ENCODE results near the gene NFIX. TPM values are rescaled to one million over a fixed set of nuclear protein-coding genes. Genes with fewer than 3 reads are reported as not detected.

Gene NFIX
- total RNA-seq, 4 donors from 2014 or later: 25.4 to 53.1 (median 29.3) TPM

DNA sequence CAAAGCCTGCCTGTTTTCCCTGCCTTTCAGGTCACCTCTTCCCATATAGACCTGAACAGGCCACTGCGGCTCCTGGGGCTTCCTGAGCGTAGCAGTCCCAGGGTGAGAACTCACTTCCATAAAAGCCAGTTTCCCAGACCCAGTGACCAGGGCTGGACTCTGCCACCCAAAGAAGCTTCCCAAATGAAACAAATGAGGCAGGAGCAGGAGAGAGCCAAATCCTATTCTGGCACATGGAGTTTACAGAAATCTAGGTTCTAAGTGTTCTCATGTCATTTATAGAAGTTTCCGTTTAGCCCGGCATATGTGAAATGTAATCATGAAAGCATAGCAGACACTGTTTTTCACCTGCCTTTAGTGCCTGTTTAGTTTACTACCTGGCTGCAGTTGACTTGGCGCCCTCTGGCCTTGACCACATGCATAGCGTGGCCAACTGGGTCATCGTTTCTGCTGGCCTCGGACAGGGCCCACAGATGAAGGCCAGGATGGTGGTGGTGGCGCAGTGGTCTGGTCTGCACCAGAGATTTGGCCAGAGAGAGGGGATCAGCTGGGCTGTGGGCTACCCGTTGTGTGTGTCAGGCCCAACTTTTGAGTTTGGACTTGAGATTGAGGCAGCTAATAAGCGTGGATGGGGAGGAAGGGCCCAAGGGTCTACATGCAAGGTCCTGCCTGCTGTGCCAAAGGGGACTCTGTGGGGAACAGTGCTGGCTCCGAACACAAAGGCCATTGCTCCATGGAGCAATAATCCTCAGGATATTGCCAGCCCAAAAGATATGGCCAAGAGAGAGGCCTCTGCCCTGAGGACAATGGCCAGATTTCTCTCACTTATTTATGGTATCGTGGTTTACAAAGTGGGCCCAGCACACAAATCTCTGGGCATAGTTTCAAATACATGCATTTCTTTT lies 43.3 kb downstream of the NFIX start:
- no peak for DNase-seq
- TF ChIP-seq, protein P1, sequence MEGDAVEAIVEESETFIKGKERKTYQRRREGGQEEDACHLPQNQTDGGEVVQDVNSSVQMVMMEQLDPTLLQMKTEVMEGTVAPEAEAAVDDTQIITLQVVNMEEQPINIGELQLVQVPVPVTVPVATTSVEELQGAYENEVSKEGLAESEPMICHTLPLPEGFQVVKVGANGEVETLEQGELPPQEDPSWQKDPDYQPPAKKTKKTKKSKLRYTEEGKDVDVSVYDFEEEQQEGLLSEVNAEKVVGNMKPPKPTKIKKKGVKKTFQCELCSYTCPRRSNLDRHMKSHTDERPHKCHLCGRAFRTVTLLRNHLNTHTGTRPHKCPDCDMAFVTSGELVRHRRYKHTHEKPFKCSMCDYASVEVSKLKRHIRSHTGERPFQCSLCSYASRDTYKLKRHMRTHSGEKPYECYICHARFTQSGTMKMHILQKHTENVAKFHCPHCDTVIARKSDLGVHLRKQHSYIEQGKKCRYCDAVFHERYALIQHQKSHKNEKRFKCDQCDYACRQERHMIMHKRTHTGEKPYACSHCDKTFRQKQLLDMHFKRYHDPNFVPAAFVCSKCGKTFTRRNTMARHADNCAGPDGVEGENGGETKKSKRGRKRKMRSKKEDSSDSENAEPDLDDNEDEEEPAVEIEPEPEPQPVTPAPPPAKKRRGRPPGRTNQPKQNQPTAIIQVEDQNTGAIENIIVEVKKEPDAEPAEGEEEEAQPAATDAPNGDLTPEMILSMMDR (IDR thresholded peaks at IDR 0.05): no peak
- Histone ChIP-seq H3K27ac (peak overlapping the region; percentile 78 to 87 (median 80)), H3K9me3 (no peaks in the 10 kb centered on the region), H3K36me3 (no peaks in the 10 kb centered on the region), H3K4me3 (no peak overlapping the region), H3K27me3 (no peaks in the 10 kb centered on the region), H3K4me1 (peaks cover 40 to 79% (median 60%) of the 10 kb centered on the region in 4 donors)
- in situ Hi-C loops (cut with MboI; ENCODE audit: low pct_ligation_motif_present in 1 of 4, low pct_unique_long_range_greater_than_20kb in 1 of 4, low sequenced_read_pairs in 3 of 4): loop anchor here in 2 of 4 donors (10.0 kb wide), 1 partner anchor 54 kb away; no protein-coding TSS in a partner anchor
- intact Hi-C loops (cut with DNase I; ENCODE audit: low total_unique reads): no loop called here
- WGBS, 2 donors (ENCODE audit: low coverage in 1 of 2): 77 to 100% methylated on average over 1 to 13 of the region's 13 CpGs

DNA sequence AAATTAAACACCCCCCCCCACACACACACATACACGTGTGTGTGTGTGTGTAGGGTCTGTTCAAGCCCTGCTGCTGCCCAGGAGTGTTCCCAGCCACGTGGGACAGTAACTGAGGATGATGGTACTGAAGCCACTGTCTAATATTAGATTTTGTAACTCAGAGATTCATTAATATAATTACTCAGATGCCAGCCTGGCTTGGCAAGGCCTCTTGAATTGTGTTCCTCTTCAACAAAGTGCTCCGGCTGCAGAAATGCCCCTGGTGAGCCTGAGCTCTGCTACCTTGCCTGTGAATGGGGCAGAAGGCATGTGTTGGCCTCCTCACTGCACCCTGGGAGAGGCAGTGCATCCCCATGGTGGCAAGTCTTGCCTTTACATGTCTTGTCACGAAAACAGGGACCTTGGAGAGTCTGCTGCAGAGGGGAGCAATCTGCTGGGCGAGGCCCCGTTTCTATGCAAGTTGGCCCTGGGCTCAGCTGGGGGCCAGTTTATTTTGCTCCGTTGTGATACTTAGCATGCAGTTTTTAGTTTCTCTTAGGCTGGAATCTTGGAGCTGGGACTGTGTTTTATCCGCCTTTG lies 44.0 kb downstream of the NFIX start:
- H3K4me1 ChIP-seq: peaks cover 38 to 79% (median 55%) of the 10 kb centered on the region in 4 donors
- 51 to 76% methylated on average over 2 to 8 of the region's 8 CpGs for WGBS, 2 donors (ENCODE audit: low coverage in 1 of 2)
- intact Hi-C loops (cut with DNase I; ENCODE audit: low total_unique reads): no loop called here
- in situ Hi-C loops (cut with MboI; ENCODE audit: low pct_ligation_motif_present in 1 of 4, low pct_unique_long_range_greater_than_20kb in 1 of 4, low sequenced_read_pairs in 3 of 4): loop anchor here in 2 of 4 donors (10.0 kb wide), 1 partner anchor 54 kb away; no protein-coding TSS in a partner anchor
- H3K27ac ChIP-seq: peak overlapping the region; percentile 20 to 87 (median 70)
- H3K27me3 ChIP-seq: no peaks in the 10 kb centered on the region
- no peaks in the 10 kb centered on the region for H3K36me3 ChIP-seq
- no peak overlapping the region for H3K4me3 ChIP-seq
- no peak for DNase-seq
- no peaks in the 10 kb centered on the region for H3K9me3 ChIP-seq
- TF ChIP-seq POLR2AphosphoS5 (IDR thresholded peaks at IDR 0.05) (no peak), EP300 (IDR thresholded peaks at IDR 0.05; ENCODE audit: low read depth) (no peak), POLR2A (IDR thresholded peaks at IDR 0.05) (no peak)
- TF ChIP-seq, protein P1 (IDR thresholded peaks at IDR 0.05): no peak

DNA sequence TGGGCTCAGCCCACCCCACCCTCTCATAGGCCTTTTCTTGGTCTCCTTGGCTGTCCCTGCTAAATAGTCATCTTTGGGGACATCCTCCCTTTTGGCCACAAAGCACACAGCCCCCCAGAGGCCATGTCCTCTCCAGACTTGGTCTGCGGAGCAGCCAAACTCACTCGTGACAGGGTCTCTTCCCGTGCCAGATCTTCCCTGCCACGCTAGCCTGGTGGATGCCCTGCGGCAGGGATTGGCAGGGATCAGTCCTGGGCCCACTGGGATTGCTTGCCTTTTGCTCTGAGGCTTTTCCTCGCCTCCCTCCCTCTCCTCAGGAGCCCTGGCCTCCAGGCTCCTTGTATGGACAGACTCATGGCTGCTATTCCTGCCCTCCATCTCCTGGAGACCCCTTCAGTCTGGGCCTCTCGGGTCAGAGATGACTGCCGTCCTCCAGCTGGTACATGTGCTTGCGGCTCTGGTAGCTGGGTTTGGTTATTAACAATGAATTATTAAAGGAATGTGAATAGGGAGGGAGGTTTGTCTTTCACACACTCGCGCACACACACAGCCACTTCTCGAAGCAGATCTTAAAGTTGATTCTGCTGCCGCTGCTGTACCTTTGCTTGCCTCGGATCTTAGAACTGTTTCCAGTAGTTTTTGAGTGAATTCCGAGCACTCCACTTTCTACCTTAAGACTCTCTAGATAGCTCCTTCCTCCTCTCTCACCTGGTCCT lies 45.1 kb downstream of the NFIX start:
- 70 to 71% methylated on average over 9 to 15 of the region's 15 CpGs for WGBS, 2 donors (ENCODE audit: low coverage in 1 of 2)
- Histone ChIP-seq H3K9me3 (no peaks in the 10 kb centered on the region), H3K36me3 (no peaks in the 10 kb centered on the region), H3K4me1 (peaks cover 32 to 79% (median 48%) of the 10 kb centered on the region in 4 donors), H3K4me3 (no peak overlapping the region), H3K27ac (peak overlapping the region; percentile 20 to 87 (median 70)), H3K27me3 (no peaks in the 10 kb centered on the region)
- TF ChIP-seq POLR2A (IDR thresholded peaks at IDR 0.05): no peak
- TF ChIP-seq EP300 (IDR thresholded peaks at IDR 0.05; ENCODE audit: low read depth): no peak
- TF ChIP-seq, protein P1 (IDR thresholded peaks at IDR 0.05): no peak
- no peak for TF ChIP-seq POLR2AphosphoS5 (IDR thresholded peaks at IDR 0.05)
- intact Hi-C loops (cut with DNase I; ENCODE audit: low total_unique reads) (no loop called here), in situ Hi-C loops (cut with MboI; ENCODE audit: low pct_ligation_motif_present in 1 of 4, low pct_unique_long_range_greater_than_20kb in 1 of 4, low sequenced_read_pairs in 3 of 4) (no loop called here)
- no peak for DNase-seq

DNA sequence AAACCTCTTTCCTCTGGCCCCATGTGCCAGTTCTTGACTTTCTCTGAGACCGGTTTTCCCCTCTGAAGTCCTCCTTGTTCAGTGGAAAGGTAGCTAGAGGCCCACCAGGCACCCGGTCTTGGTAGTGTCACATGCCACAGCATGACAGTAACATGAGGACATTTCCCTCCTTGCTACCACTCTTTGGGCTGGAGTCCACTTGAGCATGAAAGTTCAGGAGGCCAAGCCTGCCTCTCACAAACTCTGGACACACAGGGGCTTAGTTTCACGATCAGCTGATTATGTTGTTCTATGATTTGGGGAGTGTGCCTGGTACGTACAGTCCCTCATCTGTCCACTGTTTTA lies 45.6 kb downstream of the NFIX start:
- Histone ChIP-seq H3K27me3 (no peaks in the 10 kb centered on the region), H3K27ac (peak overlapping the region; percentile 20 to 87 (median 70)), H3K9me3 (no peaks in the 10 kb centered on the region), H3K4me3 (no peak overlapping the region), H3K4me1 (peaks cover 30 to 79% (median 44%) of the 10 kb centered on the region in 4 donors), H3K36me3 (no peaks in the 10 kb centered on the region)
- WGBS, 2 donors (ENCODE audit: low coverage in 1 of 2): 67 to 68% methylated on average over 2 to 4 of the region's 4 CpGs
- no peak for TF ChIP-seq POLR2A (IDR thresholded peaks at IDR 0.05)
- no peak for TF ChIP-seq POLR2AphosphoS5 (IDR thresholded peaks at IDR 0.05)
- no peak for TF ChIP-seq EP300 (IDR thresholded peaks at IDR 0.05; ENCODE audit: low read depth)
- TF ChIP-seq, protein P1 (IDR thresholded peaks at IDR 0.05): no peak
- DNase-seq: no peak
- in situ Hi-C loops (cut with MboI; ENCODE audit: low pct_ligation_motif_present in 1 of 4, low pct_unique_long_range_greater_than_20kb in 1 of 4, low sequenced_read_pairs in 3 of 4): no loop called here
- intact Hi-C loops (cut with DNase I; ENCODE audit: low total_unique reads): no loop called here
